Left cardiac atrium (tissue), 4 donors: ENCODE data around the gene CCBE1. TPM values are rescaled to one million over a fixed set of nuclear protein-coding genes. Genes with fewer than 3 reads are reported as not detected.
"Not testable (repeated sequence)": the region's sequence is repeated elsewhere in the genome, so short reads cannot be mapped to it uniquely, and the experiment has no call there.

ENCODE experiments used
- ATAC-seq, 2 donors: fragments of 200-7000 bp; cut with Tn5 transposase; one replicate each; pipeline ENCODE4 v1.9.1; 2020; ENCODE audit warnings: mild to moderate bottlenecking in 2 of 2, moderate library complexity in 2 of 2
- DNase-seq: peaks from one replicate; pipeline ENCODE4 v3.0.0-alpha.2; 2020
- intact Hi-C, 2 donors: fragments of 100-400 bp; cut with DNase I; formaldehyde crosslinking; loops; one replicate each; pipeline versions ENCODE4 v1.14.1 to v1.15.1; 2022 to 2023
- total RNA-seq, 2 donors: library from RNA; stranded (reverse); fragmentation: NEBNext Ultra II Directional; extraction: Animal tissue kit (Norgen Biotek cat#: 25700); gene quantifications; one replicate each; pipeline ENCODE4 v1.2.1, GENCODE V29; 2021
- donor health status: DM: no; HTN: yes; CAD: no.
- donor health status: DM: no; HTN: yes; CAD: no; lungs with severe emphysema.
- donor health status: DM: yes; HTN: yes; CAD: no.
- donor health status: Dilated cardiomyopathy.

The CCBE1 gene
- total RNA-seq, 2 donors from 2014 or later: 1.2 to 2.9 TPM

GRCh38 chr18:59663096-59663495 is 34.1 kb downstream of the CCBE1 start:
- DNase-seq (no peak), ATAC-seq (no peak)
- intact Hi-C loops: no loop called here

GRCh38 chr18:59661891-59662701 is 35.1 kb downstream of the CCBE1 start:
- ATAC-seq: no peak
- intact Hi-C loops: no loop called here
- no peak for DNase-seq

- no peak for DNase-seq
- no peak for ATAC-seq
- intact Hi-C loops: no loop called here
Measured at GRCh38 chr18:59660786-59661743, 36.2 kb downstream of the CCBE1 start.

GRCh38 chr18:59660366-59660765 is 36.9 kb downstream of the CCBE1 start:
- ATAC-seq (no peak), DNase-seq (no peak)
- intact Hi-C loops: no loop called here

- intact Hi-C loops: no loop called here
- DNase-seq (no peak), ATAC-seq (no peak)
Measured at GRCh38 chr18:59659508-59660170, 37.6 kb downstream of the CCBE1 start.

- intact Hi-C loops: no loop called here
- DNase-seq (no peak), ATAC-seq (no peak)
Measured at GRCh38 chr18:59658941-59659340, 38.3 kb downstream of the CCBE1 start.

GRCh38 chr18:59657012-59657411 is 40.2 kb downstream of the CCBE1 start:
- DNase-seq (no peak), ATAC-seq (no peak)
- intact Hi-C loops: no loop called here

- intact Hi-C loops: no loop called here
- ATAC-seq (no peak), DNase-seq (no peak)
Measured at GRCh38 chr18:59656373-59656887, 40.8 kb downstream of the CCBE1 start.

GRCh38 chr18:59655676-59656075 is 41.5 kb downstream of the CCBE1 start:
- intact Hi-C loops: no loop called here
- ATAC-seq: no peak
- DNase-seq: no peak

- no peak for DNase-seq
- intact Hi-C loops: no loop called here
- no peak for ATAC-seq
Measured at GRCh38 chr18:59651071-59651470, 46.2 kb downstream of the CCBE1 start.

- intact Hi-C loops: no loop called here
- no peak for ATAC-seq
- no peak for DNase-seq
Measured at GRCh38 chr18:59650266-59650820, 46.9 kb downstream of the CCBE1 start.

- no peak for ATAC-seq
- DNase-seq: no peak
- intact Hi-C loops: no loop called here
Measured at GRCh38 chr18:59649591-59649990, 47.6 kb downstream of the CCBE1 start.

- DNase-seq, intact Hi-C loops, ATAC-seq: not testable (repeated sequence)
Measured at GRCh38 chr18:59648469-59648868, 48.8 kb downstream of the CCBE1 start.

GRCh38 chr18:59646963-59647307 is 50.3 kb downstream of the CCBE1 start:
- ATAC-seq (no peak), DNase-seq (no peak)
- intact Hi-C loops: no loop called here

- intact Hi-C loops: no loop called here
- ATAC-seq: no peak
- DNase-seq: no peak
Measured at GRCh38 chr18:59646228-59646962, 50.8 kb downstream of the CCBE1 start.

GRCh38 chr18:59643740-59644139 is 53.5 kb downstream of the CCBE1 start:
- ATAC-seq (no peak), DNase-seq (no peak)
- intact Hi-C loops: no loop called here

GRCh38 chr18:59640721-59641120 is 56.5 kb downstream of the CCBE1 start:
- DNase-seq (no peak), ATAC-seq (no peak)
- intact Hi-C loops: no loop called here

GRCh38 chr18:59639821-59640220 is 57.4 kb downstream of the CCBE1 start:
- no peak for ATAC-seq
- DNase-seq: no peak
- intact Hi-C loops: no loop called here

- intact Hi-C loops: no loop called here
- ATAC-seq (no peak), DNase-seq (no peak)
Measured at GRCh38 chr18:59639136-59639535, 58.1 kb downstream of the CCBE1 start.
